ENCODE measurements around the gene P2RX3.
A peak's percentile ranks its signal among the peaks of the same experiment; 100 is the strongest.

P2RX3 gene

DNA sequence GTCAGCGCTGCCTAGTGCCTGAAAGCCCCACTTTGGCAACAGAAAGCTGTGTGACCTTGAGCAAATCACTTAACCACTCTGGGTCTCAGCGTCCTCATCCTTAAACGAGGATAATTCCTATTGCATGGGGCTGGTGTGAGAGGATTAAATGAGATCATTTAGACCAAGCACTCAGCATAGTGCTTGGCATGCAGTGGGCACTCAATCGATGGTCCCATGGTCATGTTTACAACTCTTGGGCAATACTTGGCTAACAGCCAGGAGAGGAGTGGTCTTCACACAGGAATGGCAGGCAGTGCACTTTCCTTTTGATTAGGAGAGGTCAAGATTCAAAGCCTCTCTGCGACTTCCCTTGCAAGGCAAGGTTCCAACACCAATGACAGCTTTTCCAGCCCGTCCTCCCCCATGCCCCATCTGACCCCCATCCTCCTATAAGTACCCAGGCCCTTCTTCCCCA, 27.5 kb upstream of the P2RX3 start:
- no peak for DNase-seq

DNA sequence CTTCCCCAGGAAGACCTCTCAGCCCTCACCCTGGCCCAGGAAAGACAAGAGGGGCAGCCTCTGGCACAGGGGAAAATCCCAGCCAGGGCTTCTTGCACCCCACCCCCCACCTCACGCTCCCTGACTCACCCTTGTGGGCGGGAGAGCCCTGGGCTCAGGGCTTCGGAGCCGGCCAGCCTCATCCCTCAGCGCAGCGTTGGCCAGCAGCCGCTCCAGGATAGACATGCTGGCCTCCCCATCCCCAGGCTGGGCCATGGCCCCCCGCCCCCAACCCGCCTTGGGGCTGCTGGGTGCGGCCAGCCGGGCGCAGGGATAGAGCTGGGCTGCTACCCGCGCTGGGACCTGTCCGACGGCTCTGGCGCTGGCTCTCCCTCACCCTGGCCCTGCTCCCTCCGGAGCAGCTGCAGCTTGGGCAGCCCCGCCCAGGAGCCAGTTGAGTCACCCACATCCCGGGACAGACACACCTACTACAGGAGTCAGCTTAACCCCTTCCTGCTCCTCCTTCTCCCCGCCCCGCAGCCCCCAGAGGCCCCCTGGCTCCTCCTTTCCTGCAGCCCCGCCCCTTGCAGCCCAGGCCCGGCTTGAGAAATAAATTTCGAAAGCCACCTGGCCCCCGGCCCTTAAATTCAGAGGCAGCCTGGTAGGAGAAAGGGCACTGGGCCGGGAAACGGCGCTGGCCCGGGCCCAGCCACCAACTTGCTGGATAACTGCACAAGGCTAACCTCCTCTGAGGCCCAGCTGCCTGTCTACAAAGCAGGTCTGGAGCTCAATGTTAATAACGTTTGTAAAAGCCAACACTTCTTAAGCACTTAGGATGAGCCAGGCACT, 26.8 kb upstream of the P2RX3 start:
- peak; percentile 27 to 52 for DNase-seq

DNA sequence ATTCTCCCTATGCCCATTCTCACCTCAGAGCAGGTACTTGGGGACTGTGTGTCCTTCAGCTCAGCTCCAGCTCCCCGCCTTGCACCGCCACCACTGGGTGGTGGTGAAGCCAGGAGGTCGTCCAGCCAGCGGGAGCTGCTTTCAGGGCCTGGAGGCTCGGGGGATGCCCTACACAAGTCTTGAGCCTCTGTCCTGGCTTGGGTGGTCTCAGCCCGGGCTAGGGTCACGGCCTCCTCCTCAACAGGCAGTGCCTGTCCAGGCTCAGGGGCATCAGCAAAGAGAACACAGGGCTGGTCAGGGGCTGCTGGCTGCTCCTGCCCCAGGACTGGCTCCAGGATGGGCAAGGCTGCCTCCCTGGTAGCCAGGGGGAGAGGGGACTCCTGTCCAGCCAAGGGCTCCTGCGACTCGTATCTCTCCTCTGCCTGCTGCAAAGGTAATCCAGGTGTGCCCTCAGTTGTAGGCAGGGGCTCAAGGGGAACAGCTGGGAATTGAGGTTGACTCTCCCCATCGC, 25.6 kb upstream of the P2RX3 start:
- no peak for DNase-seq

DNA sequence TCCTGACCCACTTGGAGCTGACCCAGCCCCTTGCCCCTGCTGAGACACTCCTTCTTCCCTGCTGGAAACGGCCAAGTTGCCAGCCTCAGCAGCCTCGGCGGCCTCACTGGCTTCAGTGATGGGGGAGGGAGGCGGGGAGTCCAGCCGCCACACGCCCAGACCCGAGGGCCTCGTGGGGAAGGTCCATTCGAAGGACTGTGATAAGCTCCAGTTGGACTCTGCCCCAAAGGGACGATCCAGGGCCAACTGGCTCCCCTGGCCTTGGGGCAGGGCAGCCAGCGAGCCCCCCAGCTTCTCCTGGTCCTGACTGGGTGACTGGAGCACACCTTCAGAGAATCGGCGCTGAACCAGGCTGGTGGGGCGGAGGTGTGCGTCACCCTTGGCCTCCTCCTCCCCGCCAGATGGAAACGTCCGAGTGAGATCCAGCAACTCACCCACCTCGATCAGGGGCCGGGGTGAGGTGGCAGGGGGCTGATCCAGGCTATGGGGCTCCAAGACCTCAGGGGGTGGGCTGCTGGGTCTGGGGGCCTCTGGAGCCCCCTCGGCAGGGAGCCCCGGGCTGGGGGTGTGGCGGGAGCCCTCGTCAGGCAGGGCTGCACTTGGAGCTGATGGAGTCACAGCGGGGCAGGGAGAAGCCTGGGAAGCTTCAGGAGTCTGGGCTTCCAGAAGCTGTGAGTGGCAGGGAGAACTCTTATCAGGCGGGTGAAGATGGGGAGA, 24.9 kb upstream of the P2RX3 start:
- no peak for DNase-seq

DNA sequence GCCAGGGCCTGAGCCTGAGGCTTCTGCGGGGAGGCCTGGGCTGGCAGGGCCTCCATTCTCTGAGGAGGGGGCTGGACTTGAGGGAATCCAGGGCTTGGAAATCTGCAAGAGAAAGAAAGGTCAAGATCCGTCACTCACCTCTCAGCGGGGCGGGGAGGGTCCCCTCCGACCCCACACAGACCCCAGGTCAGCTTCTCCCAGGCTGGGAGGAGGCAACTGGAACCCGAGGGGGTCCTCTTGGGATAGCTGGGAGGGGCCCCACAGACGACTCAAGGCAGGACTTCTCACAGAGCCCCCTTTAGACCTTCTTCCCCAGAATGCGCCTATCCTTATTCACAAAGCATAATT, 24.4 kb upstream of the P2RX3 start:
- no peak for DNase-seq

DNA sequence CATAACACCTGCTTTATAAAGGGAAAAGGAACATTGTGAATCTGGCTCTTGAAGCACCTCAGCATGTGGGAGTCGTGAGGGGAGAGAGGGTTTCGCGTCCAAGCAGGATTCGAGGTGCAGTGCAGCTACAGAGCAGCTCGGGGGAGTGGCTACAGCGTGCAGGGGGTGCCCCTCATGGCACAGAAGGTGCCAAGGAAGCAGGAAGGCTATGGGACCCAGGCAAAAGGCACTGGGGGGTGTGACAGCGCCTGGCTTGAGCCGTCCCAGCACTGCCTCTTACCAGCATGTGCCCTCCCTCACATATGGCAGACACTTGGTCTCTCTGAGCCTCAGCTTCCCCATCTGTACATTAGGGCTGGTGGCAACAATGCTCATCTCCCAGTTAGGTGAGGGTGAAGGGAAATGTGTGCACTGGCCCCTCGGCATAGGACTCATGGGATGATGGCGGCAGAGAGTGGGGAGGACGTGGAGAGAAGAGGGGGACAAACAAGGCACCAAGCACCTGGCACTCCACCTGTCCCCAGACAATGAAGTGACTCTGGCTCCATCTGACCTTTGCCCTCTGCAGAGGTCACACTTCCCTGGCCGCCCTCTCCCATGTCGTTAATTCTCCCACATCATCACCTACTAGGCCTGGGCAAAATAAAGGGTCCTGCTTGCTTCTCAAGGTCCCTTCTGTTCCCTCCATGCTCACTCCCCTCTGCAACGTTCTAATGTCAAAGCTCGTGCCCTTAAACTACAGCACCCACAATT, 23.8 kb upstream of the P2RX3 start:
- DNase-seq, result no peak

DNA sequence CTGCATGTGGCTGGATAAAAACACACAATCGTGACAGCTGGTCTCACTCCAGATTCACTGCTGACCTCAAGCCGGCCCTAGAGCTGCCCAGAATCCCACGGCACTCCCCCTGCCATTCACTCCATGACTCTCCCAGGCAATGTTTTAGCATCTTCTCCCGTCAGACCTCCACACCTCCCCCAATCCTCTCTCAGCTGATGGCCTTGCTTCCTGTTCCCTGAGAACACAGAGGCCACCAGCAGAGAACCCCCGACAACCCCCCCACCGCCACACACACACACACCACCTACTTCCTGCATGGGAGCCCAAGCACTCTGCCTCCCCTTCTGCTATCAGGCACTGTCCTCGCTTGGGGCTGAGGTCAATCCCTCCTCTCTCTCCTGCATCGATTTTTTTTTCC, 22.7 kb upstream of the P2RX3 start:
- no peak for DNase-seq

DNA sequence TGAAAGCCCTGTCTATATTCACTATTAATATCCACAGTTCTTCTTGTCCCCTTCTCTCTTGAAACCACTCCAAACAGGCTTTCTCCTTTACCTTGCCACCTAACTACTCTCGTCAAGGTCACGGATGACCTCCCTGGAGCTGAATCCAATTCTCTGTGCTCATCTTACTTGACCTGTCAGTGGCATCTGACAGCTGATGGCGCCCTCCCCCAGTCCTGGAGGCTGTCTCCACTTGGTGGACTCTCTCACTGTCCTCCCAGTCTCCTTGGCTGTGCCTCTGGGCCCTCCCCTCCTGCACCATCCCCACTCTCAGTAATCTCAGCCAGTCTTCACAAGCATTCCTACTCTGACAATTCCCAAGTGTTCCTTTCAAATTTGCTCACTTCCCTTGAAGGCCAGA, 22.1 kb upstream of the P2RX3 start:
- no peak for DNase-seq

DNA sequence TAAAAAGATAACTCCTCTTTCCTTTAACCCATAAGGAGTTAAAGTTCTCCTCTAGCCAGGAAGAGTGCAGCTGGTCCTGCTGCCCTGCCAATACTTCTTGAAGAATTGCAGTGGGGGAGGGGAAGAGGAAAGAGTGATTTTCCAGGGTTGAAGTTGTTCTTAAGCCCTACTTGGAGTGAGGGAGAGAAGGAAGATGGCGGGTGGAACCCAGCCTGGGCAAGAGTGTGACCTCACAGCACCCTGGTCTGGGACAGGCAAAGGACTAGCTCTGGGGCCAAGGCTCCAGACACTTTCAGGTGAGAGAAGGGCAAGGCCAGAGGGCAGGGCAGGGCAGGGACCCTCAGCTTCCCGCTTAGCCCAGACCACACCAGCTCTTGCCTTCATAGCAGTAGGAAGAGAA, 20.0 kb upstream of the P2RX3 start:
- no peak for DNase-seq

DNA sequence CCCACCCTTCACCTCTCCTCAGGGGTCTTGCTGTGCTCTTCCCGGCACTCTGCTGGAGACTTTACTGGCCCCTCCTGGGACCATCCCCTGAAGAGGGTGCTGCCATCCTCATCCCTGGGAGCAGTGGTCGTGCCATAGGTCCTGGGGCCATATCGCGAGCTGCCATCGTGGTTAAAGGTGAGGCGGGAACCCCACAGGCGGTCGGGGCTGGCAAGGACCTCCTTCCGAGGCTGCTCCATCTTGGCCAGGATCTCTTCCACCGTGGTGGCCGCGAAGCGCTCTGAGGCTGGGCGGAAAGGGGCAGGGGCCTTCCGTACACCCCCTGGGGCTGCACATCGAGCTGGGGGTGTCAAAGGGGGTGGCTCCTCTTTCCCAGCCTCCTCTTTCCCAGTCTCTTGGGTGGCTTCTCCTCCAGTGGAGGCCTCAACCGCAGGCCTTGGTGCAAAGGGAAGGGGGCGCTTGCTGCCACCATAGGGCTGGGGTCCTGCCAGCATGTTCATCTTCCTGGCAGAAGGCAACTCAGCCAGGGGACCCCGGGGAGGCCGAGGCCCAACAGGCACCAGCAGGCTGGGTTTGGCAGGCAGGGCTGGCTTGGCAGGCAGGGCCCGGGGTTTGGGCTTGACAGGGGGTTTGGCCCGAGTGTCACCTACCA, 18.0 kb upstream of the P2RX3 start:
- DNase-seq, result no peak

DNA sequence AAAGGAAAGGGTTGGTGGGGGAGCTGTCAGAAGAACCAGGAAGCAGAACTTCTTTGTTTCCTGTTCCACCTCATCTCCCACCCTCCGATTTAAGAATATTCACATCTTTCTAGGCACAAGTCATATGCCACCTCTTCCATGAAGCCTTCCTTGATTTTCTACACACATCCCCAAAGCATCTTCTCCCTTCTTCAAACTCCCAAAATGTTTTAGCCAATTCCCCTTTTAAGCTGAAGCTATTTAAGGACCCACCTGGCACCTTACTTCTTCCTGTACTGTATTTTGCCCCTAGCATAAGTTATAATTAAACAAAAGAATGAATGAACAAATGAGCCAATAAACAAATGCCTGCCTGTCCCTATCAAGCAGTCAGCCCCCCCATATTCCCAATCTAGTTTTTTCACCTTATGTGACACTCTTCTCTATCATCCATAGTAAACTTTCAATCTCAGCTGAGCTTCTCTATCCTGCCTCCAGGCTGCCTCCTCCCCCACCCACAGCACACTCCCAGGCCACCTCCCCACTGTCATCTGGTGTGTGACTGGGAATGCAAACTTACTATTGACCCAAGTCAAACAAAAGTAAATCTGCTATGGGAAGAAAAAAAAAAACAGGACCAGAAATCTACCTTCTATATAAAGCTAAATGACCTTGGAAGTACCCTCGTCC, 17.3 kb upstream of the P2RX3 start:
- no peak for DNase-seq

DNA sequence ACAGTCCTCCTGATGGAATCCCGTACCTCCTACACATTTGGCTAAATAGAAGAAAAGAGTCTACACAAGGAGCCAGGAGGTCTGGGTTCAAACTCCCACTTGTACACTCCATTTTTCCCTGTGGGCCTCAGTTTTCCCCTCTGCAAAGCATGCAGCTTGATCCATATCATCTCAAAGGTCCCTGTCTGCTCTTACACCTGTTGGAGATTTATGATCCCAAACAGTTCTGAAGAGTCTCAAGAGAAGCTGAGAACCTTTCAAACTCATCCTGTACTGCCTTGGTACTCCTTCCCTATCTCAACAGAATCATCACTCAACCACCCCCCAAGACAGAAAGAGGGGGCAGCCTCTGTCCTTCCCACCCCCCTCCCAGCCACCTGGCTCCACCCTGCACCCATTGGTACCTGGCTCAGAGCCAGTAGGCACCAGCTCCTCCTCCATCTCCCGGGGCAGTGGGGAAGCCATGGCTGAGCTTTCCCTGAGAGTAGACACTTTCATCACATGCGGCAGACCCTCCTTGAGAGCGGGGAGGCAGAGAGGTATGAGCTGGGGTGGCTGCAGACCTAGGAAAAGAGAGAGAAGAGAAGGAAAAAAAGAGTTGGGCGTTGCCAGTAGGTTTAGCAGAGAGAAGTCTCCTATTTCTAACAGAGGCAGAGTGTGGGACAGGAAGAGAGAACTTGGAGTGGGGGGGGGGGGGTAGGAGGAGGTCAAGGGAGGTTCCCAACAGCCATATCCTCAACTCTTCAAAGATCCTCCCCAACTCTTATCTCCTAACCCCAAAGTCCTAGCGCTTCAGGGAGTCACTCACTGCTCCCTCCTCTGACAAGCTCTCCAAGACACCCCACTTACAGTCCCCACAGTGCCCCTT, 16.5 kb upstream of the P2RX3 start:
- no peak for DNase-seq

DNA sequence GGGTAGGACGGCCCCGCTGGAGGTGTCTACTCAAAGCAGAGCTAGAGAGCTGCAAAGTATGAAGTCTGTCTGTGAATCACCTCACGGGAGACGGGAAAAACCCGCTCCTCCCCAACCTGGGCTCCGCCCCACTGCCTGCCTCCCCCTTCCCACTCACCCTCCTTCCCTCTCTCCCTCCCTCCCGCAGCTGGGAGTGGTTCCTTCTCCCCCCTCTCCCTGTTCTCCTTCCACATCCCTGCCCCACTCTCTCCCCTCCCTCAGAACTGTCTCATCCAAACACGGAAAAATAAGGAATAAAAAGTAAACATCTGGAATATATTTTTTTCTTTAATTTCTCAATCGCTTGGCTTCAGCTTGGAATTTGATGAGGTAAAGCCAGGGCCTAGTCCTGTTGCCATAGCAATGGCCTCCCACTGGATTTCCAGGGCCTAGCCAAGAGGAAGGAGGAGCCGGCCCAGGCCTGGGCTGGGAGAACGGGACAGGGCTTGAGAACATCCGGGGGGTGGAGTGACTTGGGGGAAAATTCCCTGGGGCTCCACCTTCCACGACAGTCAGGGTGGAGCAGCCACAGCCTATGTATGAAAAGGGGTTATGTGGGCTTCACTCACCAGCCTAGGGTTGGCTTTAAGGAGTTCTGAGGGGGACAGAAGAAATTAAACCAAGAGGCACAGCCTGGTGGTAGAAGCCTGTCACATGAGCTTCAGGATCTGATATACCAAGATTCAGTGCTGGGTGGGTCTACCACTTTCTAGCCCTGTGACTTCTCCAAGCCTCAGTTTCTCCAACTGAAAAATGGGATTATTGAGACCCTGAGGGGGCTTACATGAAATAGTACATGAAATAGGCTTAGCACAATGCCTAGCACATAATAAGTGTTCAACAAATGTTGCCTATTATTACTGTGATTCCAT, 15.6 kb upstream of the P2RX3 start:
- no peak for DNase-seq

DNA sequence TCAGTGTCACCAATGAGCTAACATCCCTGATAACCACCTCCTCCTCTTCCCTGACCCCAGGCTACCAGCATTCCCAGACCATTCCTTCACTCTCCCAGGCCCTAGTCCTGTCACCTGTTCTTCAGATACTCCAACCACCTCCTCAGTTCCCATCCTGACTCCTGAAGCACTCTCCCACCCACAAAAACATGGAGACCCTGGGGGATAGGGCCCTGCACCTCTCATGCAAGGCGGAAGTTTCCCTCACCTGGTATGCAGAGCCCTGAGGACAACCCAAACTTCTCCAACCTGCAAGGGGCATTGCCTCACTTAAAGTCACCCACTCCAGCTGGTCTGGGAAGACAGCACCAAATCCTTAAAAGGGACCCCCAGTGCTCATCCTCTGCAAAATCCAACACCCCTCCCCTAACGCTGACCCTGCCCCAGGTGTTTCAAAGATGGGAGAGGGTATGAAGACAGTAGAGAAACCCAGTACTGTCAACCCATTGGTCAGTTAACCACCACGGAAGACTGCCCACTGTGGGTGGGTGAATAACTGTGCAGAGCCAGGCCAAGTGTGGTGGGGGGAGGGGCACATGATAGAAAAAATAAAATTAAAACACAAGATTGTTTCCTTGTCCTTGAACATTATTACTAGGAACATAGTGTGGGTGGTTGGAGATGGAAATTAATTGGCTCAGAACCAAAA, 14.8 kb upstream of the P2RX3 start:
- DNase-seq, result no peak

DNA sequence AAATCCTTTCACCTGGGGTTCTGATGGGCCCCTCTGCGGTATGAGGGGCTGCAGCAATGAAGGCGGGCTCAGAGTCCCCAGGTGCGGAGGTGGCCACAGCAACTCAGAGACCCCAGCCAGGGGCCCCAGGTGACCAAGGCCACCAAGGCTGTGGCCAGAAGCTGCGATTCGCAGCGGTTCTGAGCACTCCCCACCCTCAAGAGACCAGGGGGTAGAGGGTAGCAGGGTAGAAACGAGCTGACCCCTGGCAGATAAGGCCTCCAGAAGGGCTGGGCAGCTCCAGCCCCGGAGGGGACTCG, 14.3 kb upstream of the P2RX3 start:
- no peak for DNase-seq

DNA sequence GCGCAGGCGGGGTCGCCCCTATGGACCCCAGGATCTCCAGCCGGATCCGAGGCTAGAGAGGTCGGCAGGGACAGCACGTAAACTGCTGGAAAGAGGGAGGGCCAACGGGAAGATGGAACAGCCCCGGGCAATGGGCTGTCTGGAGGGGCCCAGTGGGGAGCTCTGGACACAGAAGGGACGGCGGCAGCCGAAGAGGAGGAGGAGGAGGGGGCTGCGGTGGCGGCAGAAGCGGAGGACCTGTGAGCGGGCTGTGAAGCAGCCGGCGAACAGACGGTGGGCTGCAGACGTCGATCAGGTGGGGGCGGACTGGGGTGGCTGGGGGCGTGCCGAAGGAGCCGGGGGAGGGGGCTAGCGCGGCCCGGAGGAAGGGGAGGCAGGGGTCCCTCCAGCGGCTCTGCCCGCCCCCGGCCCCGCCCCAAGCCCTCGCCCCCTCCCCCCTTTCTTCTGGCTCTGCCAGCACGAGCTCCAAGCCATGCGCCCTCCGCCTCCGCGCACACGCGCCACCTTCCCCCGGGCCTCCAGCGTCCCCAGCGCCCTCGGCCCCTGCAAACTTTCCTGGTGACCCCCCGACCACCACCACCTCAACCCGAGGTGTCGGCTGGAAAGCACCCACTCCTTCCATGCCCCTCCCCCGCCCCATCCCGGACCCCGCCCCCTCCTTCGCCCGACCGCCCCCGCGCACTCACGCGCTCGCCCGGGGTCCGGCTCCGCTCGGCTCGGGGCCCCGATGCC, 13.8 kb upstream of the P2RX3 start:
- DNase-seq, result no peak

DNA sequence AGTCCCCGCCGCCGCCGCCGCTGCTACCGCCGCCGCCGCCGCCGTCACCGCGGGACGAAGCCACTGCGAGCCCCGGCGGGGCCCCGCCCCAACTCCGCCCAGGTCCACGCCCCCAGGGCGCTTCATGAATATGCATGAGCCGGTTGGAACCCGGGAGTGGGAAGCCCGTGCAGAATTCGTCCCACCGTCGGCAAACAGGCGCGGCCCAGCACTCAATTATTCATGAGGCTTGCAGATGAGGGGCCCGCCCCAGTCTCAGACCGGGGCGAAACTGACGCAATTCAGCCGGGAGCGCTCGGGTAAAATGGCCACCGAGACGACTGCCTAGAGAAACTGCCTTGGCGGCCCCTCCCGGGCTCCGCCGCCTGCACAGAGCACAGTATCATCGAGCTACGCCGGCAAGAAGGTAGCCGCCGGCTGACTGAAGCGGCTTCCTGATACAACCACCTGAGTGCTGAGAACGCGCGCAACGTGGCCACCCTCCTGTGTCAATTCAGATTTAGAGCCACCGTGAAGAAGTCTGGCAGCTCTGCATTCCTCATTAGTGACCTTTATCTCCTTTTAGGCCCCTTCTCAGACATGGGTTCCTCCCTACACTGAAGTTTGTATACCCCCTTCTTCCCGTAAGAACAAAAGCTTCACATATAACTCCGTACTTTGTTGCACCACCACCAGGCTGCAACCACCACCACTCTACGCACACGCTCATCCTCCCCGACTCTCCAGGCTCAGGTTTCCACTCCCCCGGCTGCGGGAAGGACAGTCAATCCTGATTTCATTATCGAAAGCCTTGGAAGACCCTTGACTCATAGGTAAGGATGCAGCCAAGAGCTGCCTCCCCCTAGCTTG, 13.0 kb upstream of the P2RX3 start, which contains the start of gene TNKS1BP1:
Gene TNKS1BP1 (minus strand): TSS at position 67 of the 849 bp plus-strand sequence. CDS start 3,067 bp downstream, outside the sequence.
- peak; percentile 92 for DNase-seq

DNA sequence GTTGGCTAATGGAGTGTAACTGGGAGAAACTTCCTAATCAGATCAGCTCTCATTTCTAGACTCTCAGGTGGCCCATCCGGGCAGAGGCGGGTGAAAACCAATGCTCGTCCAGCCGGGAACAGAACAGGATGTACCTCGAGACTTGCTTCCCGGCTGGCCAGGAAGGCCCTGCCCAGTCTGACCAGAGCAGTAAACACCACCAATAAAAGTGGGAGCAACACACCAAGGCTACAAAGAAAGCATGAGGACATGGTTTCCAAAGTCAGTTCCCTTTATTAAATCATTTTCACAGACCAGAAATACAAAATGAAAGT, 12.5 kb upstream of the P2RX3 start:
- DNase-seq, result no peak

All from CD4-positive, alpha-beta T cell treated with Interleukin-1 beta for 1 hour (primary cell).